ENCODE measurements around the gene FAM193A. TPM values are rescaled to one million over a fixed set of nuclear protein-coding genes. Genes with fewer than 3 reads are reported as not detected.
"Not testable (repeated sequence)": the region's sequence is repeated elsewhere in the genome, so short reads cannot be mapped to it uniquely, and the experiment has no call there.

Gene FAM193A
- polyA plus RNA-seq, 2 donors: 5.8 to 10.2 TPM

DNA sequence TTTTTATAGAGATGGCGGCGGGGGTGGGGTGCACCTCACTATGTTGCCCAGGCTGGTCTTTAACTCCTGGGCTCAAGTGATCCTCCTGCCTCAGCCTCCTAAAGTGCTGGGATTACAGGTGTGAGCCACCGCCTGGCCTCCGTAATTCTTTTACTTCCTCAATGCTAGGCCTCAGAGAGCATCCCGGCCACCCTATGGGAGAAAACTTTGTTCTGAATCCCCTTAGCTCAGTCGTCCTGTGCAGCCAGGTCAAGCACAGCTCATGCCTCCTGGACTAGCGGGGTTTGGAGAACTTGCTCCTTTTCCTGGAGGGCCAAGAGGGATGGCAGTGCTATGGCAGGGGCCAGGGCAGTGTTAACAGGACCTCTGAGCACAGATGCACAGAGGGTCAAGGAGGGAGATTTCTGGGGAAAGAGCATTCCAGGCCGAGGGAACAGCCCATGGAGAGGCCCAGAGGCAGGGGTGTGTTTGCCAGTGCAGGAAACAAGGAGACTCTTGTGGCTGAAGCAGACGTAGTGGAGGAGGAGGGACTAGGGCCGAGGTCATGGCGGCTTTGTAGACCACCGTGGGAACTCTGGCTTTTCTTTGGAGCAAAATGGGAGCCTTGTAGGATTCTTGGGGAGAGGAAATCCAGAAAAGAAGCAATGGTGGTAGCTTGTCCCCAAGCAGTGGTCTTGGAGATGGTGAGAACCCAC is 229.5 kb downstream of the FAM193A start:
- Histone ChIP-seq H3K4me1 (ENCODE audit: control insufficient read depth in 2 of 2, insufficient read depth in 2 of 2, low read length in 1 of 2) (peaks cover 3 to 4% of the 10 kb centered on the region in 2 donors), H3K4me3 (ENCODE audit: low read depth in 1 of 2, low read length in 2 of 2) (no peak overlapping the region), H3K36me3 (ENCODE audit: control insufficient read depth in 2 of 2, insufficient read depth in 2 of 2, low read length in 1 of 2) (no peaks in the 10 kb centered on the region), H3K9me3 (ENCODE audit: control insufficient read depth in 2 of 2, insufficient read depth in 1 of 2, low read depth in 1 of 2, low read length in 1 of 2) (no peaks in the 10 kb centered on the region), H3K27me3 (ENCODE audit: control insufficient read depth in 1 of 2, insufficient read depth in 2 of 2, low read length in 2 of 2) (no peaks in the 10 kb centered on the region), H3K27ac (ENCODE audit: low read depth in 2 of 2, low read length in 1 of 2) (no peak overlapping the region)
- WGBS, 2 donors: 91 to 92% methylated on average over 12 of the region's 12 CpGs

GRCh38 chr4:2767046-2767704 is 230.7 kb downstream of the FAM193A start:
- Histone ChIP-seq H3K9me3 (ENCODE audit: control insufficient read depth in 2 of 2, insufficient read depth in 1 of 2, low read depth in 1 of 2, low read length in 1 of 2) (no peaks in the 10 kb centered on the region), H3K4me3 (ENCODE audit: low read depth in 1 of 2, low read length in 2 of 2) (no peak overlapping the region), H3K27me3 (ENCODE audit: control insufficient read depth in 1 of 2, insufficient read depth in 2 of 2, low read length in 2 of 2) (no peaks in the 10 kb centered on the region), H3K36me3 (ENCODE audit: control insufficient read depth in 2 of 2, insufficient read depth in 2 of 2, low read length in 1 of 2) (no peaks in the 10 kb centered on the region), H3K4me1 (ENCODE audit: control insufficient read depth in 2 of 2, insufficient read depth in 2 of 2, low read length in 1 of 2) (no peaks in the 10 kb centered on the region), H3K27ac (ENCODE audit: low read depth in 2 of 2, low read length in 1 of 2) (no peak overlapping the region)
- WGBS, 2 donors: 89 to 93% methylated on average over 5 of the region's 5 CpGs

GRCh38 chr4:2767705-2768074 is 231.2 kb downstream of the FAM193A start:
- Histone ChIP-seq H3K4me3 (ENCODE audit: low read depth in 1 of 2, low read length in 2 of 2) (no peak overlapping the region), H3K27ac (ENCODE audit: low read depth in 2 of 2, low read length in 1 of 2) (no peak overlapping the region), H3K9me3 (ENCODE audit: control insufficient read depth in 2 of 2, insufficient read depth in 1 of 2, low read depth in 1 of 2, low read length in 1 of 2) (no peaks in the 10 kb centered on the region), H3K36me3 (ENCODE audit: control insufficient read depth in 2 of 2, insufficient read depth in 2 of 2, low read length in 1 of 2) (no peaks in the 10 kb centered on the region), H3K27me3 (ENCODE audit: control insufficient read depth in 1 of 2, insufficient read depth in 2 of 2, low read length in 2 of 2) (no peaks in the 10 kb centered on the region), H3K4me1 (ENCODE audit: control insufficient read depth in 2 of 2, insufficient read depth in 2 of 2, low read length in 1 of 2) (no peaks in the 10 kb centered on the region)
- 81 to 84% methylated on average over 11 of the region's 11 CpGs for WGBS, 2 donors

DNA sequence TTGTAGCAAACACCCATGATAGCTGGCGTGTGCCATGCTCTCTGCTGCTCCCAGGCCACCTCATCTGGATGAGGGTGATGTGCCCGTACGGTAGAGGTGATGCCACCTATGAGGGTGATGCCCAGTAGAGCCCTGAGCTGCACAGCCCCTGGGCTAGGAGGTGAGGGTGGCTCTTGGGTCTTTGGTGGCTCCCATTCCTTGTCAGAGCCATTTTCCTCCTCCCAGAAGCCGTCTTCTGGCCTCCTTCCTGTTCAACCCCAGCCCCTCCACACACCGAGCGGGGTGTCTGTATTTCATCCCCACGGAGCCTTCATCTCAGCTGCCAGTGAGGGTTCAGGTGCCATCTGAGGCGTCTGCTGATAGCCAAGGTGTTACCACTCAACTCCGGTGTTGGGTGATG is 231.7 kb downstream of the FAM193A start:
- H3K27me3 ChIP-seq (ENCODE audit: control insufficient read depth in 1 of 2, insufficient read depth in 2 of 2, low read length in 2 of 2): no peaks in the 10 kb centered on the region
- H3K9me3 ChIP-seq (ENCODE audit: control insufficient read depth in 2 of 2, insufficient read depth in 1 of 2, low read depth in 1 of 2, low read length in 1 of 2): no peaks in the 10 kb centered on the region
- H3K36me3 ChIP-seq (ENCODE audit: control insufficient read depth in 2 of 2, insufficient read depth in 2 of 2, low read length in 1 of 2): no peaks in the 10 kb centered on the region
- WGBS, 2 donors: 90 to 95% methylated on average over 9 of the region's 9 CpGs
- H3K4me3 ChIP-seq (ENCODE audit: low read depth in 1 of 2, low read length in 2 of 2): no peak overlapping the region
- no peak overlapping the region for H3K27ac ChIP-seq (ENCODE audit: low read depth in 2 of 2, low read length in 1 of 2)
- H3K4me1 ChIP-seq (ENCODE audit: control insufficient read depth in 2 of 2, insufficient read depth in 2 of 2, low read length in 1 of 2): no peaks in the 10 kb centered on the region

DNA sequence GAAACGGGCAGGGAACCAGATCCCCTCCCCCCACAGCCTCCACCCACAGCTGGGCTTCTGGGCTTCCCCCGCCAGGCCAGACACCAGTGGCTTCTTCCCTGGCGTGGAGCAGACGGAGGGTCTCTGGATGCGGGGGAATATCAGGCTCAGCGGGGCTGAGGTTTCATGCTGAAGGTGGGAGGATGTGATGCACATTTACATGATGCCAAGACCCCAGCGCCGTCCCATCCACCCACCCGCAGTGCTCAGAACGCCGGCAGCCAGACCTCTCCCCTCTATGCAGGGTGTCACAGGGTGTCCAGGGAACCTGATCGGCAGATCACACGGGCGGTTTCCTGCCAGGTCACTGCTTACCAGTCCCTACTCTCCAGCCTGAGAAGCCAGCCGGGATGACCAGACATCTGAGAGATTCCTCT is 232.5 kb downstream of the FAM193A start:
- WGBS, 2 donors: 71 to 72% methylated on average over 15 of the region's 15 CpGs

DNA sequence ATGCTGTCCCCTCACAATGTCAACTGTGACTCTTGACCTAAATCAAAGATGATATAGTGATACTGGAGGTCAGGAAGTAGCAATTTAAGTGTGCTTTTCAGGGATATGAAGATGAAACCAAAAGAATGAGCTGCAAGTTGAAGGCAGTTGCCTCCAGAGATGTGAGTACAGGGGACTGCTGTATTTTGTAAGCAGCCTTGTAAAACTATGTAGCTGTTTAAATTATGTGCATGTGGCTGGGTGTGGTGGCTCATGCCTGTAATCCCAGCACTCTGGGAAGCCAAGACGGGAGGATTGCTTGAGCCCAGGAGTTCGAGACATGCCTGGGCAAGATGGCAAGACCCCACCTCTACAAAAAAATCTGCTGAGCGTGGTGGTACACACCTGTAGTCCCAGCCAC is 234.8 kb downstream of the FAM193A start:
- no peaks in the 10 kb centered on the region for H3K9me3 ChIP-seq (ENCODE audit: control insufficient read depth in 2 of 2, insufficient read depth in 1 of 2, low read depth in 1 of 2, low read length in 1 of 2)
- no peak overlapping the region for H3K27ac ChIP-seq (ENCODE audit: low read depth in 2 of 2, low read length in 1 of 2)
- H3K36me3 ChIP-seq (ENCODE audit: control insufficient read depth in 2 of 2, insufficient read depth in 2 of 2, low read length in 1 of 2): no peaks in the 10 kb centered on the region
- no peaks in the 10 kb centered on the region for H3K4me1 ChIP-seq (ENCODE audit: control insufficient read depth in 2 of 2, insufficient read depth in 2 of 2, low read length in 1 of 2)
- H3K27me3 ChIP-seq (ENCODE audit: control insufficient read depth in 1 of 2, insufficient read depth in 2 of 2, low read length in 2 of 2): no peaks in the 10 kb centered on the region
- no peak overlapping the region for H3K4me3 ChIP-seq (ENCODE audit: low read depth in 1 of 2, low read length in 2 of 2)
- 70 to 76% methylated on average over 3 of the region's 3 CpGs for WGBS, 2 donors

More for the DNA sequence above, 232.5 kb downstream of the FAM193A start:
- Histone ChIP-seq H3K9me3 (ENCODE audit: control insufficient read depth in 2 of 2, insufficient read depth in 1 of 2, low read depth in 1 of 2, low read length in 1 of 2) (no peaks in the 10 kb centered on the region), H3K36me3 (ENCODE audit: control insufficient read depth in 2 of 2, insufficient read depth in 2 of 2, low read length in 1 of 2) (no peaks in the 10 kb centered on the region), H3K4me3 (ENCODE audit: low read depth in 1 of 2, low read length in 2 of 2) (no peak overlapping the region), H3K27ac (ENCODE audit: low read depth in 2 of 2, low read length in 1 of 2) (no peak overlapping the region), H3K4me1 (ENCODE audit: control insufficient read depth in 2 of 2, insufficient read depth in 2 of 2, low read length in 1 of 2) (no peaks in the 10 kb centered on the region), H3K27me3 (ENCODE audit: control insufficient read depth in 1 of 2, insufficient read depth in 2 of 2, low read length in 2 of 2) (no peaks in the 10 kb centered on the region)

- not testable (repeated sequence) for H3K36me3 ChIP-seq (ENCODE audit: control insufficient read depth in 2 of 2, insufficient read depth in 2 of 2, low read length in 1 of 2); H3K4me1 ChIP-seq (ENCODE audit: control insufficient read depth in 2 of 2, insufficient read depth in 2 of 2, low read length in 1 of 2); H3K9me3 ChIP-seq (ENCODE audit: control insufficient read depth in 2 of 2, insufficient read depth in 1 of 2, low read depth in 1 of 2, low read length in 1 of 2); H3K27ac ChIP-seq (ENCODE audit: low read depth in 2 of 2, low read length in 1 of 2); H3K4me3 ChIP-seq (ENCODE audit: low read depth in 1 of 2, low read length in 2 of 2); H3K27me3 ChIP-seq (ENCODE audit: control insufficient read depth in 1 of 2, insufficient read depth in 2 of 2, low read length in 2 of 2)
- WGBS, 2 donors: 89 to 94% methylated on average over 5 of the region's 5 CpGs
Measured at GRCh38 chr4:2780643-2781042, 244.2 kb downstream of the FAM193A start.

- Histone ChIP-seq H3K4me3 (ENCODE audit: low read depth in 1 of 2, low read length in 2 of 2) (no peak overlapping the region), H3K36me3 (ENCODE audit: control insufficient read depth in 2 of 2, insufficient read depth in 2 of 2, low read length in 1 of 2) (no peaks in the 10 kb centered on the region), H3K27ac (ENCODE audit: low read depth in 2 of 2, low read length in 1 of 2) (no peak overlapping the region), H3K9me3 (ENCODE audit: control insufficient read depth in 2 of 2, insufficient read depth in 1 of 2, low read depth in 1 of 2, low read length in 1 of 2) (peaks cover 0 to 4% of the 10 kb centered on the region in 2 donors), H3K27me3 (ENCODE audit: control insufficient read depth in 1 of 2, insufficient read depth in 2 of 2, low read length in 2 of 2) (no peaks in the 10 kb centered on the region), H3K4me1 (ENCODE audit: control insufficient read depth in 2 of 2, insufficient read depth in 2 of 2, low read length in 1 of 2) (peaks cover 0 to 3% of the 10 kb centered on the region in 2 donors)
- WGBS, 2 donors: 92 to 93% methylated on average over 10 of the region's 10 CpGs
Measured at GRCh38 chr4:2781911-2782310, 245.5 kb downstream of the FAM193A start.

Data from esophagus (tissue), 2 donors.